ENCODE measurements around the gene CLEC5A.
A peak's percentile ranks its signal among the peaks of the same experiment; 100 is the strongest.

Gene CLEC5A

DNA sequence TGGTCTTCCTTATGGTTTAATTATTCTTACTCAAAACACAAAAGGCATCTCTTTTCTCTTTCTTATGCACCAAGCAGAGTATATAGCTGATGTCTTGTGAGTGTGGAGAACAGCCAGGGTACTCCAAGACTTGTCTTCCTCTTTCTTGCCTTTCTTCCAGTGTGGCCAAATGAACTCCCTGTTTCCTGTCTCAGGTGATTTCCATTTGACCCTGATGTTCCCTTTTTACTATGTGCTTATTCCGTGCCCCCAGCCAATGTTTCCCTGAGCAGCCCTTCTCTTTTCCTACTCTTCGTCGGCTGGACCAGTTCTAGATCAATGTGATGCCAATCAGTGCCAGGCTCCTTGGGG is 18.0 kb downstream of the CLEC5A start:
- H3K4me3 ChIP-seq (ENCODE audit: low read depth, low read length) = no peak overlapping the region
- TF ChIP-seq, protein P1, sequence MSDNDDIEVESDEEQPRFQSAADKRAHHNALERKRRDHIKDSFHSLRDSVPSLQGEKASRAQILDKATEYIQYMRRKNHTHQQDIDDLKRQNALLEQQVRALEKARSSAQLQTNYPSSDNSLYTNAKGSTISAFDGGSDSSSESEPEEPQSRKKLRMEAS (IDR thresholded peaks at IDR 0.05; ENCODE audit: low read depth, low read length) = no peak
- peak; percentile 38 for DNase-seq (ENCODE audit: low read depth)

DNA sequence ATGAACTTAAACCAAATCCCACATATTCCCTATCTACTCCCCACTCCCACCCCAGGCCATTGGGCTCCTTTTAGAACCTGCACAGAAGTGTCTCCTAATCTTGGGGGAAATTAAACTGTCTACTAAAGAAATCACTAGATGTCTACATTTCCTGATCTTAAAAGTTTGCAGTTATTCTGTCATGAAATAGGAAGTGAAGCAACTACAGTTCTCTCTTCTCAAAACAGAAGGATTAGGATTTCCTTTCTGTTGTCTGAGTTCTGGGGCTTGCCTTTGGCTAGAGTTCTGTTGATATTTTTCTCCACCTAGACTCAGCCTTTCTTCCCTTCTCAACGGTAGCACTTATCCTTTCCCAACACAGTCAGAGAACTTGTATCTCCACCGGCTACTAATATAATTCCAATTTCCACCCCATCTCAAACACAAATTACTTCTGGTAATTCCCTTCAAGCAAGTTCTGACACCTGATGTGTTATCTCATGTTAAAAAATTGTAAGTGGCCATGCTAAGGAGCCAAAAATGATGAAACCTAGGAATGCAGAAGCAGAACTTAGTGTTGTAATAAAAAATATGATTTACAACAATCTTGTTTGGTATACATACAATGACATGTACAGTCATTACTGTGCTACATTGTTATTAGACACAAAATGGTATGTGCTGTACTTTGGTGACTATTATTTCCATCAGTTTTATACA is 18.5 kb downstream of the CLEC5A start:
- TF ChIP-seq, protein P2, sequence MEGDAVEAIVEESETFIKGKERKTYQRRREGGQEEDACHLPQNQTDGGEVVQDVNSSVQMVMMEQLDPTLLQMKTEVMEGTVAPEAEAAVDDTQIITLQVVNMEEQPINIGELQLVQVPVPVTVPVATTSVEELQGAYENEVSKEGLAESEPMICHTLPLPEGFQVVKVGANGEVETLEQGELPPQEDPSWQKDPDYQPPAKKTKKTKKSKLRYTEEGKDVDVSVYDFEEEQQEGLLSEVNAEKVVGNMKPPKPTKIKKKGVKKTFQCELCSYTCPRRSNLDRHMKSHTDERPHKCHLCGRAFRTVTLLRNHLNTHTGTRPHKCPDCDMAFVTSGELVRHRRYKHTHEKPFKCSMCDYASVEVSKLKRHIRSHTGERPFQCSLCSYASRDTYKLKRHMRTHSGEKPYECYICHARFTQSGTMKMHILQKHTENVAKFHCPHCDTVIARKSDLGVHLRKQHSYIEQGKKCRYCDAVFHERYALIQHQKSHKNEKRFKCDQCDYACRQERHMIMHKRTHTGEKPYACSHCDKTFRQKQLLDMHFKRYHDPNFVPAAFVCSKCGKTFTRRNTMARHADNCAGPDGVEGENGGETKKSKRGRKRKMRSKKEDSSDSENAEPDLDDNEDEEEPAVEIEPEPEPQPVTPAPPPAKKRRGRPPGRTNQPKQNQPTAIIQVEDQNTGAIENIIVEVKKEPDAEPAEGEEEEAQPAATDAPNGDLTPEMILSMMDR (IDR thresholded peaks at IDR 0.05; ENCODE audit: low read depth, low read length) = no peak
- TF ChIP-seq MYC (IDR thresholded peaks at IDR 0.05; ENCODE audit: low read depth, low read length) (no peak), POLR2A (IDR thresholded peaks at IDR 0.05; ENCODE audit: extremely low read depth, insufficient read length) (no peak)
- TF ChIP-seq, protein P1 (IDR thresholded peaks at IDR 0.05; ENCODE audit: low read depth, low read length) = no peak
- peak; percentile 67 for DNase-seq (ENCODE audit: low read depth)
- H3K4me3 ChIP-seq (ENCODE audit: low read depth, low read length) = no peak overlapping the region

DNA sequence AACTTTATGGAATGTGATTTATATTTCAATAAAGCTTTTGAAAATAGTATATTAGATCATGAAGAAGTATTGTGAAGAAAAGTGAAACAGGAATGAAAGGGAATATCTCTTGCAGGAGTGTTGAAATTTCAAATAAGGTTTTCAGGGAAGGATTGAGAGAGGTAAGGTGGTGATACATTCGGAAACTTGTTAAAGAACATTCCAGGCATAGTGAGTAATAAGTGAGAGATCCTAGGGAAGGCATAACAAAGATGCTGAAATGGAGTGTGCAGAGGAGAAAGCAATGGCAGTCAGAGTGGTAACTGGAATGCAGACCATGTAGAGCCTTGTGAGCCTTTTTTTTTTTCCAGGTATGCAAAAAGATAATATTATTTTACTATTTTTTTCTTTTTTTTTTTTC is 26.5 kb downstream of the CLEC5A start:
- no peak overlapping the region for H3K4me3 ChIP-seq (ENCODE audit: low read depth, low read length)
- TF ChIP-seq, protein P1 (IDR thresholded peaks at IDR 0.05; ENCODE audit: low read depth, low read length) = no peak
- DNase-seq (ENCODE audit: low read depth) = no peak

DNA sequence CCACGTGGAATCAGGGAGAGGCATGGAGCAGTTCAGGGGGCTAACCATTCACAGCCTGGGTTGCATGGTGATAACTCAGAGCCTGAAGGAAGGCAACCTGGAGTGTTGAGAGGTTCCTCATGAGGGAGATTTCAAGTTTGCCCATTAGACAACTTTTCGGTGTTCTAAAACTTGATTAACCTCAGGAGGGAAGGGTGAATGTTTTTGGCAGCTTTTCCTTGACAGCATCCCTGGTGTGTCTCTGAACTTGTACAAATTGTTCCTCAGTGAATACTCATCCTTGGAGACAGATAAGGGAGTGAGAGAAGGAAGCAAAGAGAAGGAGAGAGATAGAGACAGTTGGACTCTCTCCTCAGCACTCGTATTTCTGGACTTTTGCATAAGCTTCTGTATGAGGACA is 30.7 kb downstream of the CLEC5A start, which contains the start of gene OR9A4:
TSS of gene OR9A4 (plus strand) at position 301 of the 400 bp plus-strand sequence. CDS start 2,477 bp downstream, outside the sequence.
- TF ChIP-seq POLR2A (IDR thresholded peaks at IDR 0.05; ENCODE audit: extremely low read depth, insufficient read length) (no peak), MYC (IDR thresholded peaks at IDR 0.05; ENCODE audit: low read depth, low read length) (no peak)
- TF ChIP-seq, protein P2 (IDR thresholded peaks at IDR 0.05; ENCODE audit: low read depth, low read length) = no peak
- TF ChIP-seq, protein P1 (IDR thresholded peaks at IDR 0.05; ENCODE audit: low read depth, low read length) = no peak
- no peak for DNase-seq (ENCODE audit: low read depth)
- no peak within 1 kb of the TSS for H3K4me3 ChIP-seq (ENCODE audit: low read depth, low read length)

DNA sequence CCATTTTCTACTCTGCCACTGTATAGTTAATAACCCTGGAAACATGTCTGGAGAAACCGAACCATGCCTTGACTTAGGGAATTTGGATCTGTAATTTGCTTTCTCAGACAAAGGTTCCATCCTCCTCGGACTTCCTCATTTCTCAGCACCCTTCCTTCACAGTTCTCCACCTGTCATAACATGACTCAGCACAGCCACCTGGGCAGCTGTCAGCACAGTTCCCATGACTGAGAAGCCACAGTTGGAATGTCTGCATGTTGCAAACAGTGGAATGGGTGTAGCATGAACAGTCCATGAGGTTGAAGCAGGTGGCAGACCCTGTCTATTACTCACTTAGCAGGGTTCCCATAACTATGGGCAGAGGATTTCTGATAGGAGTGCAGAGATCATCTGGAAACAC is 31.2 kb downstream of the CLEC5A start:
- TF ChIP-seq, protein P2 (IDR thresholded peaks at IDR 0.05; ENCODE audit: low read depth, low read length) = no peak
- TF ChIP-seq, protein P1 (IDR thresholded peaks at IDR 0.05; ENCODE audit: low read depth, low read length) = 0 out of 2 replicates have a peak, but pooled peaks have one; percentile 5
- no peak overlapping the region for H3K4me3 ChIP-seq (ENCODE audit: low read depth, low read length)
- DNase-seq (ENCODE audit: low read depth) = peak; percentile 49

DNA sequence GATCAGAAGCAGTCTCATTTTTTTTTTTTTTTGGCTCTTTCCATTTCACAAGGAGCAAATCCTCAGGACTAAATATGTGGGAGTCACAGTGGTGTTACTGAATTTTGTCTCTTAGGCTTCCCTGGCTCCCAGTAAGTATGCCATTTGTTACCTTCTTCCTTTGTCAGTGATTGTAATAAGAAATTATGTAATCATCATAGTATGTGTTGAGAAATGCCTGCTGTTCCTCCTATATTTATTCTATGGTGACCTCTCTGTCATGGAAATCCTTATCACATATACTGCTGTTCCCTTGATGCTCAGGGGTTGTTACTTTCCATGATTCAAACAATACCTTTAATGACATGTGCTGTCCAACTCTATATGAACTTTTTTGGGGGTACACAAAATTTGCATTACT is 35.4 kb downstream of the CLEC5A start:
- DNase-seq (ENCODE audit: low read depth) = no peak
- no peak overlapping the region for H3K4me3 ChIP-seq (ENCODE audit: low read depth, low read length)
- TF ChIP-seq MYC (IDR thresholded peaks at IDR 0.05; ENCODE audit: low read depth, low read length) = no peak
- TF ChIP-seq, protein P1 (IDR thresholded peaks at IDR 0.05; ENCODE audit: low read depth, low read length) = no peak
- TF ChIP-seq POLR2A (IDR thresholded peaks at IDR 0.05; ENCODE audit: extremely low read depth, insufficient read length) = no peak
- TF ChIP-seq, protein P2 (IDR thresholded peaks at IDR 0.05; ENCODE audit: low read depth, low read length) = no peak

Data from NB4 (cell line).